Fibroblast of the aortic adventitia (primary cell): ENCODE measurements around the gene GPR31. TPM values are rescaled to one million over a fixed set of nuclear protein-coding genes. Genes with fewer than 3 reads are reported as not detected.

ENCODE experiments used
- DNase-seq: peaks from one replicate; pipeline ENCODE4 v3.0.0-alpha.2; 2010; ENCODE audit warnings: low read depth
- H3K4me3 ChIP-seq: 2 replicates; pipeline ENCODE4 v1.5.1; 2011; ENCODE audit warnings: low read depth, mild to moderate bottlenecking, control low read depth, low read length, moderate library complexity
- CTCF ChIP-seq: IDR thresholded peaks from 2 replicates; pipeline ENCODE4 v1.5.1; 2011; ENCODE audit warnings: mild to moderate bottlenecking, low read length, control low read depth, inconsistent platforms; ENCODE audit not compliant: insufficient read depth
- total RNA-seq: library from RNA; depleted of rRNA; stranded (reverse); fragments of >200 nt; gene quantifications from 2 replicates; pipeline ENCODE4 v1.2.3, GENCODE V29; 2012; ENCODE audit warnings: low replicate concordance

The GPR31 gene
- total RNA-seq, 1 donor: not detected

GRCh38 chr6:167111597-167111996 is 46.2 kb downstream of the GPR31 start:
- no peak overlapping the region for H3K4me3 ChIP-seq
- no peak for TF ChIP-seq CTCF
- DNase-seq: no peak

GRCh38 chr6:167109651-167110050 is 48.1 kb downstream of the GPR31 start:
- DNase-seq: no peak
- H3K4me3 ChIP-seq: no peak overlapping the region
- no peak for TF ChIP-seq CTCF

DNA sequence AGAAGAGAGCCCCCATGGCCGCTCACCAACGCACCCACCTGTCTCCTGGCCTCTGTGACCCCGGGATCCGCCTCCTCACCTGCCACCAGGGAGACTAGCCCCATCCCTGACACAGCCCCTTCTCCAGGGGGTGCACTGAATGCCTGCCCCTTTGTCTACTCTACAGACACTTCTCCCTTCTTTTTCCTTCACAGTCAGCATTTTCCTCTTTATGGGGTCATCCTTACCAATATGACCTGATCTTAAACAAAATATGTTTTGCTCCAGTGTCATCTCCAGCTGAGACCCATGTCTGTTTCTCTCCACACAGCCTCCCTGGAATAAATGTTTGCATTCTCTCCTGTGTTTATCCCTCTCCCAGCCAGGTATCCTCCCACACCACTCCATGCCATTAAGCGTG is 49.5 kb downstream of the GPR31 start:
- TF ChIP-seq CTCF: no peak
- no peak overlapping the region for H3K4me3 ChIP-seq
- DNase-seq: no peak

GRCh38 chr6:167107787-167108186 is 50.0 kb downstream of the GPR31 start:
- no peak for TF ChIP-seq CTCF
- no peak overlapping the region for H3K4me3 ChIP-seq
- DNase-seq: no peak

GRCh38 chr6:167106406-167106805 is 51.4 kb downstream of the GPR31 start:
- no peak overlapping the region for H3K4me3 ChIP-seq
- TF ChIP-seq CTCF: no peak
- no peak for DNase-seq

Other genes with a start within 250 kb of the GPR31 start
- 16.8 and 59.7 TPM in 2 replicates for gene RNASET2, start 201.4 kb downstream of the GPR31 start, total RNA-seq
- gene CEP43, start 158.6 kb downstream of the GPR31 start, total RNA-seq: 22.0 and 27.8 TPM in 2 replicates
- not detected in 2 replicates for gene CCR6, start 34.9 kb downstream of the GPR31 start, total RNA-seq
- not detected in 2 replicates for gene UNC93A, start 133.3 kb upstream of the GPR31 start, total RNA-seq
- not detected in 2 replicates for gene TTLL2, start 167.1 kb upstream of the GPR31 start, total RNA-seq